Stomach (tissue), 9 donors: Measurements from ENCODE around the gene SHE. TPM values are rescaled to one million over a fixed set of nuclear protein-coding genes. Genes with fewer than 3 reads are reported as not detected.
A peak's percentile ranks its signal among the peaks of the same experiment; 100 is the strongest.

Experiments
- DNase-seq, 2 donors: peaks; one replicate each; pipeline versions ENCODE4 v3.0.0 to v3.0.0-alpha.2; 2013 to 2019
- H3K27ac ChIP-seq, 5 donors: fragments of 200-600 bp in 4 of 5; sonication (generic) in 4 of 5; one replicate each; pipeline ENCODE4 v1.5.1; 2013 to 2019; ENCODE audit warnings: mild to moderate bottlenecking in 1 of 5, moderate library complexity in 1 of 5
- H3K27me3 ChIP-seq, 3 donors: fragments of 200-600 bp; sonication (generic); one replicate each; pipeline ENCODE4 v1.5.1; 2017 to 2019; ENCODE audit warnings: mixed run types in 1 of 3
- H3K36me3 ChIP-seq, 4 donors: fragments of 200-600 bp; sonication (generic); 1 replicate in 3 of 4; 2 replicates in 1 of 4; pipeline ENCODE4 v1.5.1; 2016 to 2019
- H3K4me1 ChIP-seq, 4 donors: fragments of 200-600 bp; sonication (generic); one replicate each; pipeline ENCODE4 v1.5.1; 2016 to 2019
- H3K4me3 ChIP-seq, 4 donors: fragments of 200-600 bp; sonication (generic) in 3 of 4; one replicate each; pipeline ENCODE4 v1.5.1; 2016 to 2019; ENCODE audit warnings: mild to moderate bottlenecking in 1 of 4
- H3K9me3 ChIP-seq, 4 donors: fragments of 200-600 bp; sonication (generic); one replicate each; pipeline ENCODE4 v1.5.1; 2016 to 2019
- CTCF ChIP-seq, 7 experiments: fragments of 450-650 bp in 4 of 7; fragments of 200-600 bp in 3 of 7; sonication (generic) in 3 of 7; IDR thresholded peaks; one replicate each; pipeline ENCODE4 v1.5.1; 2016 to 2019; ENCODE audit warnings: antibody characterized with exemption in 7 of 7, control low read depth in 2 of 7, mild to moderate bottlenecking in 1 of 7
- EP300 ChIP-seq: sonication (generic); formaldehyde crosslinking; IDR thresholded peaks from one replicate; pipeline ENCODE4 v1.6.1; 2017; ENCODE audit warnings: antibody characterized with exemption
- POLR2A ChIP-seq, 4 donors: fragments of 450-650 bp; IDR thresholded peaks; one replicate each; pipeline ENCODE4 v1.6.1; 2016; ENCODE audit warnings: antibody characterized with exemption in 4 of 4, control low read depth in 2 of 4, mild to moderate bottlenecking in 1 of 4, moderate library complexity in 1 of 4
- POLR2AphosphoS5 ChIP-seq, 3 donors: sonication (generic); formaldehyde crosslinking; IDR thresholded peaks; one replicate each; pipeline ENCODE4 v1.6.1; 2016; ENCODE audit warnings: antibody characterized with exemption in 3 of 3
- WGBS, 5 donors: extraction: QIAGEN DNeasy Blood & Tissue Kit in 3 of 5; methylation state at CpG; one replicate each; pipeline versions ENCODE4 v1.1.5 to v1.1.7; 2013 to 2018; 5-methylcytosine and 5-hydroxymethylcytosine counted together
- intact Hi-C: fragments of 100-400 bp; cut with DNase I; formaldehyde crosslinking; loops from one replicate; pipeline ENCODE4 v1.15.1; 2023; ENCODE audit warnings: low total_unique reads
- polyA plus RNA-seq, 3 donors: library from polyadenylated mRNA; stranded (reverse); fragments of 200-250 nt; gene quantifications; one replicate each; pipeline ENCODE4 v1.2.3, GENCODE V29; 2013
- total RNA-seq, 5 donors: library from RNA; depleted of rRNA; stranded (reverse); fragments of >200 nt; gene quantifications; one replicate each; pipeline versions ENCODE4 v1.1.0 to v1.2.3, GENCODE V29; 2014 to 2016
- donor health status: healthy with polysubstance abuse.
- donor health status: Bipolar disorder and iron deficiency.
- donor health status: healthy.

SHE gene
- total and polyA plus RNA-seq, 8 donors, result 0.87 to 13.8 (median 4.5) TPM

DNA sequence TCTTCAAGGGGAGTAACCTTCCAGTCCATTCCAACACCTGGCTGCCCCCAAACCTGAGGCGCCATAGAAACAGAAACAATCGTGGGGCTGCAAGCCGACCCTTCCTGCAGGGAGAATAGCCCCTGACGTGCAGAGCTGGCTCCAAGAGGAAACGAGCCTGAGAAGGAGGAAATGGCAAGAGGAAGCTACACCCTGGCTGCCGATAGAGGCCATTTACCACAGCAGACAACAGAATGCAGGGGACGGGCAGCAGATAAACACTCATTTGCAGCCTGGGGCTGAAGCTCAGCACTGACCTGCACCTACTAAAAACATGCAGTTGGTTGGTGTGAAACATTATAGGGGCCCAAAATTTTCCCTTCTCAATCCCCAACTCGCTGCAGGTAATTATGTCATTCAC lies 8.9 kb downstream of the SHE start:
- intact Hi-C loops, result no loop called here
- H3K36me3 ChIP-seq, result peaks cover 0 to 3% (median 0%) of the 10 kb centered on the region in 4 donors
- no peaks in the 10 kb centered on the region for H3K9me3 ChIP-seq
- peaks cover 0 to 20% (median 4%) of the 10 kb centered on the region in 4 donors for H3K4me1 ChIP-seq
- peaks cover 0 to 18% (median 0%) of the 10 kb centered on the region in 3 donors for H3K27me3 ChIP-seq
- TF ChIP-seq CTCF (IDR thresholded peaks at IDR 0.05), result no peak
- peak in 1 of 3 donors; percentile 55 for TF ChIP-seq POLR2AphosphoS5 (IDR thresholded peaks at IDR 0.05)
- no peak overlapping the region for H3K4me3 ChIP-seq
- WGBS, 5 donors, result 26 to 38% (median 30%) methylated on average over 7 to 8 of the region's 8 CpGs
- peak in 1 of 2 donors; percentile 69 for DNase-seq
- H3K27ac ChIP-seq, result peak overlapping the region in 2 of 5 donors; percentile 14 to 30

DNA sequence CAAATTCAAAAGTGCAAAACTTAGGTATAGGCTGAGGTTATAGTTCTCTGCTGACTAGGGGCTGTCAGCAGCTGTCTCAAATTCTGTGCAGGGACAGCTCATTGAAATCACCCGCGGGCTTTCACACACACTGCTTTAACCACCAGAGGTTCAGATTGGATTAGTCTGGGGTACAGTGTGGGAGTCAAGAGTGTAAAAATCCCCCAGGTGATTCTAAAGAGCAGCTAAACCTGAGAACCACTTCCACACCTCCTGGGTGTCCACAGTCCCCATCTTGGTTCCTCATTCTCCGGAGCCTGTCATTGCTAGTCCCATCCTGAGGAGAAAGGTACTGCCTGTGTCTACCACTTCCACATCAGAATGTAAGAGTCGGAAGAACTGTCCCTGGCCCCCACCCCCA lies 10.1 kb downstream of the SHE start:
- Histone ChIP-seq H3K27me3 (peaks cover 0 to 11% (median 0%) of the 10 kb centered on the region in 3 donors), H3K27ac (peak overlapping the region in 3 of 5 donors; percentile 7 to 30 (median 14)), H3K36me3 (peaks cover 0 to 3% (median 0%) of the 10 kb centered on the region in 4 donors), H3K4me3 (no peak overlapping the region), H3K9me3 (no peaks in the 10 kb centered on the region), H3K4me1 (peaks cover 0 to 16% (median 3%) of the 10 kb centered on the region in 4 donors)
- intact Hi-C loops, result no loop called here
- TF ChIP-seq POLR2A (IDR thresholded peaks at IDR 0.05) (no peak), EP300 (no peak), POLR2AphosphoS5 (IDR thresholded peaks at IDR 0.05) (no peak), CTCF (IDR thresholded peaks at IDR 0.05) (no peak)
- DNase-seq, result no peak
- WGBS, 5 donors, result 69 to 85% (median 75%) methylated on average over 4 of the region's 4 CpGs

- 62 to 85% (median 66%) methylated on average over 1 of the region's 1 CpG for WGBS, 5 donors
- H3K27ac ChIP-seq, result peak overlapping the region in 1 of 5 donors; percentile 23
- H3K4me1 ChIP-seq, result peaks cover 0 to 21% (median 13%) of the 10 kb centered on the region in 4 donors
- no peak overlapping the region for H3K4me3 ChIP-seq
- H3K9me3 ChIP-seq, result no peaks in the 10 kb centered on the region
- H3K36me3 ChIP-seq, result peaks cover 0 to 3% (median 0%) of the 10 kb centered on the region in 4 donors
- peaks cover 0 to 11% (median 0%) of the 10 kb centered on the region in 3 donors for H3K27me3 ChIP-seq
- intact Hi-C loops, result no loop called here
- no peak for DNase-seq
- TF ChIP-seq EP300 (no peak), POLR2A (IDR thresholded peaks at IDR 0.05) (no peak), CTCF (IDR thresholded peaks at IDR 0.05) (no peak), POLR2AphosphoS5 (IDR thresholded peaks at IDR 0.05) (no peak)
Measured at GRCh38 chr1:154490317-154490716, 11.9 kb downstream of the SHE start.

DNA sequence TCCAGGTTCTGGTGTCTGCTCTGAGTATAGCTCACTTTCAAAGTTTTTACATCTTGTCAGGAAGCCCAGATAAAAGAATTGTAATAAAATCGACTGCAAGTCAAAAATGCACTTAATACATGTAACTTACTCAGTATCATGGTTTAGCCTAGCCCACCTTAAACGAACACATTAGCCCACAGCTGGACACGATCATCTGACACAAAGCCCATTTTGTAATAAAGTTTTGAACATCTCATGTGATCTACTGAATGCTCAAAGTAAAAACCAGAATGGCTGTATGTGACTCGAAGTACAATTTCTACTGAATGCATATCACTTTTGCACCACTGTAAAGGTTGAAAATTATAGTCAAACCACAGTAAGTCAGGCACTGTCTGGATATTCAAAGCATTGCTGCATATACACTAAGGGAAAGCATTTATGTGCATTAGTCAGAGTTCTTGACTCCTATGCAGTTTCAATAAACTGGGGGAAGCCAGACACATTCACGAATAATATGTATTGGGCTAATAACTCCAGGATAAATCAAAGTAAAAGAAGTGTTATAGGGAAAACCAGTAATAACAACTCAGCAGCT lies 12.4 kb downstream of the SHE start:
- intact Hi-C loops, result loop anchor here (10.0 kb wide), 1 partner anchor 385 kb away; the partner anchor contains the start of gene KCNN3
- Histone ChIP-seq H3K27ac (peak overlapping the region in 1 of 5 donors; percentile 23), H3K9me3 (no peaks in the 10 kb centered on the region), H3K27me3 (peaks cover 0 to 11% (median 0%) of the 10 kb centered on the region in 3 donors), H3K4me1 (peaks cover 0 to 25% (median 14%) of the 10 kb centered on the region in 4 donors), H3K4me3 (no peak overlapping the region), H3K36me3 (peaks cover 0 to 3% (median 0%) of the 10 kb centered on the region in 4 donors)
- 62 to 78% (median 74%) methylated on average over 5 of the region's 5 CpGs for WGBS, 5 donors
- no peak for DNase-seq
- TF ChIP-seq POLR2AphosphoS5 (IDR thresholded peaks at IDR 0.05) (no peak), CTCF (IDR thresholded peaks at IDR 0.05) (no peak), EP300 (no peak), POLR2A (IDR thresholded peaks at IDR 0.05) (no peak)
